ENCODE data around the gene TP53INP2. TPM values are rescaled to one million over a fixed set of nuclear protein-coding genes. Genes with fewer than 3 reads are reported as not detected.

The TP53INP2 gene
- total RNA-seq, 1 donor from 2014 or later, result 7.1 TPM

Small RNA genes within 50 kb of the gene (small RNA-seq; reads per million reads assigned to genes)
- gene AL118520.1 (ENCODE audit: low replicate concordance), result not detected

Other genes starting within 250 kb of the TP53INP2 start
- gene DYNLRB1, start 187.9 kb upstream of the TP53INP2 start, total RNA-seq, result 28.0 TPM
- gene MAP1LC3A, start 145.6 kb upstream of the TP53INP2 start, total RNA-seq, result 49.2 TPM
- gene PIGU, start 27.3 kb upstream of the TP53INP2 start, total RNA-seq, result 15.2 TPM
- 36.6 TPM for gene NCOA6, start 121.3 kb downstream of the TP53INP2 start, total RNA-seq
- gene GGT7, start 168.5 kb downstream of the TP53INP2 start, total RNA-seq, result 20.2 TPM
- 30.5 TPM for gene ACSS2, start 172.3 kb downstream of the TP53INP2 start, total RNA-seq